Tibial artery (tissue), 4 donors: ENCODE measurements around the gene ATP23.

ENCODE experiments used
- DNase-seq, 2 donors: peaks; one replicate each; pipeline ENCODE4 v3.0.0-alpha.2; 2019
- H3K27ac ChIP-seq, 2 donors: fragments of 200-600 bp; sonication (generic) in 1 of 2; 1 replicate in 1 of 2; 2 replicates in 1 of 2; pipeline ENCODE4 v1.5.1; 2018 to 2019; ENCODE audit warnings: mild to moderate bottlenecking in 1 of 2
- H3K27me3 ChIP-seq, 2 donors: fragments of 200-600 bp; sonication (generic) in 1 of 2; one replicate each; pipeline versions ENCODE4 v1.5.1 to v1.6.0; 2016 to 2019
- H3K36me3 ChIP-seq, 3 donors: fragments of 200-600 bp; sonication (generic) in 2 of 3; one replicate each; pipeline ENCODE4 v1.5.1; 2016 to 2019; ENCODE audit warnings: mild to moderate bottlenecking in 2 of 3
- H3K4me1 ChIP-seq, 4 donors: fragments of 200-600 bp; sonication (generic) in 2 of 4; 1 replicate in 3 of 4; 2 replicates in 1 of 4; pipeline ENCODE4 v1.5.1; 2016 to 2019
- H3K4me3 ChIP-seq, 2 donors: fragments of 200-600 bp; sonication (generic) in 1 of 2; 1 replicate in 1 of 2; 2 replicates in 1 of 2; pipeline ENCODE4 v1.5.1; 2018 to 2019; ENCODE audit warnings: mild to moderate bottlenecking in 2 of 2
- H3K9me3 ChIP-seq, 3 donors: fragments of 200-600 bp; sonication (generic) in 1 of 3; one replicate each; pipeline ENCODE4 v1.5.1; 2016 to 2019
- CTCF ChIP-seq, 2 experiments: fragments of 200-600 bp in 1 of 2; fragments of 450-650 bp in 1 of 2; IDR thresholded peaks; one replicate each; pipeline ENCODE4 v1.5.1; 2017 to 2019; ENCODE audit warnings: antibody characterized with exemption in 2 of 2, mild to moderate bottlenecking in 1 of 2, moderate library complexity in 1 of 2
- intact Hi-C: fragments of 100-400 bp; cut with DNase I; formaldehyde crosslinking; loops from one replicate; pipeline ENCODE4 v1.15.0; 2023; ENCODE audit warnings: low total_unique reads

Gene ATP23

GRCh38 chr12:57899010-57899662 is 42.2 kb upstream of the ATP23 start:
- Histone ChIP-seq H3K27ac (peak overlapping the region; percentile 96 to 97), H3K4me3 (no peak overlapping the region), H3K27me3 (no peaks in the 10 kb centered on the region), H3K9me3 (no peaks in the 10 kb centered on the region), H3K4me1 (peaks cover 16 to 71% (median 54%) of the 10 kb centered on the region in 4 donors), H3K36me3 (no peaks in the 10 kb centered on the region)
- intact Hi-C loops = no loop called here
- no peak for TF ChIP-seq CTCF (IDR thresholded peaks at IDR 0.05)
- peak; percentile 60 to 82 for DNase-seq

DNA sequence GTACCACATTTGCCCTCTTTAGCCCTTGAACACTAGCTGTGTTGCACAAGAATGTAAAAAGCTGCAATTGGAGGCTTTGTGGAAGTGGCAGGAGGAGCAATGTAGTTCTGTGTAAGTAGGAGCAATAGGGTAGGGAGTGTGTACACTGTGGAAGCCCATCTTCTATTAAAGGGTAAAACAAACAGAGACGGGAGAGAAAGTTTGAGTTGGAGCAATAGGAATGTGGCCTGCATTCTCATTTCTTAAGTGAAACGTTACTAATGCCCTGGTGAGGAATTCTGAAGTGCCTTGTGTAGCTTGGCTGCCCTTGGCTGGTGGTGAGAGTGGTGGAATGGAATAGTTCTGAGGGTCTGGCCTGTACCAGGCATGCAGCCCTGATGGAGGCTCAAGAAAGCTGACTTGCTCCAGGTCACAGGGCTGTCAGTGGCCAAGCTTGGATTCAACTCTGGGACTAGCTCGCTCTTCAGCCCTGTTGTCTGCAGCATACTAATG is 38.8 kb upstream of the ATP23 start:
- DNase-seq = no peak
- Histone ChIP-seq H3K4me1 (peaks cover 7 to 44% (median 27%) of the 10 kb centered on the region in 4 donors), H3K36me3 (no peaks in the 10 kb centered on the region), H3K27ac (peak overlapping the region; percentile 21 to 41), H3K27me3 (no peaks in the 10 kb centered on the region), H3K9me3 (no peaks in the 10 kb centered on the region), H3K4me3 (no peak overlapping the region)
- no peak for TF ChIP-seq CTCF (IDR thresholded peaks at IDR 0.05)
- intact Hi-C loops = loop anchor here (10.0 kb wide), 1 partner anchor 178 kb away; no protein-coding TSS in a partner anchor

DNA sequence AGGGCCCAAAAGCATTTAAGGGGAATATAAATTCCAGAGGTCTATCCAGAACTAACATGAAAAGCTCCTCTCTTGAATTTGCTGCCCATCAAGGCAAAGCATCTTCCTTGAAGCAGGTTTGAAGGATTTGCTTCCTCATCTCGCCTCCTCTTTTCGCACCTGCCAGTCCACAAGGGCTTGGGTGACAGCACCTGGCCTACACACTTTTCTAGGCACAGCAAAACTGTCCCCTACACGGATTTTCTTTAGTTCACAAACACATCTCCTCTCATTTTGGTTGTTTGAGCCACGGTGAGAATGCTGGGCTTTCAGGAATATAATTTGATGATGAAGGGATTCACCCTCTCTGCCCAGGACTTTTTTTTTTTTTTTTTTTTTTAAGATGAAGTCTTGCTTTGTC is 36.9 kb upstream of the ATP23 start:
- H3K27me3 ChIP-seq = peaks cover 0 to 3% of the 10 kb centered on the region in 2 donors
- no peak overlapping the region for H3K4me3 ChIP-seq
- H3K4me1 ChIP-seq = peaks cover 0 to 25% (median 10%) of the 10 kb centered on the region in 4 donors
- TF ChIP-seq CTCF (IDR thresholded peaks at IDR 0.05) = no peak
- no peaks in the 10 kb centered on the region for H3K9me3 ChIP-seq
- H3K27ac ChIP-seq = peak overlapping the region in 1 of 2 donors; percentile 51
- no peak for DNase-seq
- intact Hi-C loops = loop anchor here (2.0 to 10.0 kb wide), 2 partner anchors 74 to 180 kb away; no protein-coding TSS in a partner anchor
- no peaks in the 10 kb centered on the region for H3K36me3 ChIP-seq

- peak; percentile 100 for TF ChIP-seq CTCF (IDR thresholded peaks at IDR 0.05)
- Histone ChIP-seq H3K4me3 (peak overlapping the region; percentile 20 to 26), H3K27ac (peak overlapping the region; percentile 51 to 55), H3K36me3 (no peaks in the 10 kb centered on the region), H3K9me3 (no peaks in the 10 kb centered on the region), H3K4me1 (peaks cover 0 to 22% (median 9%) of the 10 kb centered on the region in 4 donors), H3K27me3 (peaks cover 0 to 5% of the 10 kb centered on the region in 2 donors)
- DNase-seq = peak; percentile 82 to 88
- intact Hi-C loops = loop anchor here (2.0 to 10.0 kb wide), 3 partner anchors 74 to 180 kb away; no protein-coding TSS in a partner anchor
These were observed 36.2 kb upstream of the ATP23 start for GRCh38 chr12:57904848-57905811.

- no peaks in the 10 kb centered on the region for H3K36me3 ChIP-seq
- intact Hi-C loops = loop anchor here (2.0 to 10.0 kb wide), 3 partner anchors 75 to 181 kb away; no protein-coding TSS in a partner anchor
- no peak for TF ChIP-seq CTCF (IDR thresholded peaks at IDR 0.05)
- H3K9me3 ChIP-seq = no peaks in the 10 kb centered on the region
- peaks cover 0 to 22% (median 9%) of the 10 kb centered on the region in 4 donors for H3K4me1 ChIP-seq
- DNase-seq = no peak
- no peak overlapping the region for H3K27ac ChIP-seq
- H3K4me3 ChIP-seq = no peak overlapping the region
- H3K27me3 ChIP-seq = peaks cover 0 to 8% of the 10 kb centered on the region in 2 donors
These were observed 35.4 kb upstream of the ATP23 start for GRCh38 chr12:57905812-57906475.
